Glutamatergic neuron (in vitro differentiated cells): ENCODE data around the gene SMAD7. TPM values are rescaled to one million over a fixed set of nuclear protein-coding genes. Genes with fewer than 3 reads are reported as not detected.

ENCODE experiments used
- DNase-seq: peaks from one replicate; pipeline ENCODE4 v3.0.0; 2022
- H3K27ac Mint-ChIP-seq: one replicate; pipeline ENCODE4 v1.8.0; 2020; ENCODE audit warnings: mild to moderate bottlenecking, mixed read lengths, inconsistent platforms; ENCODE audit not compliant: unreplicated experiment
- H3K27me3 Mint-ChIP-seq: one replicate; pipeline ENCODE4 v1.8.0; 2020; ENCODE audit warnings: mild to moderate bottlenecking, moderate library complexity, mixed read lengths, inconsistent platforms; ENCODE audit not compliant: unreplicated experiment
- H3K36me3 Mint-ChIP-seq: one replicate; pipeline ENCODE4 v1.8.0; 2020; ENCODE audit warnings: mild to moderate bottlenecking, mixed read lengths, inconsistent platforms; ENCODE audit not compliant: unreplicated experiment
- H3K4me1 Mint-ChIP-seq: one replicate; pipeline ENCODE4 v1.8.0; 2020; ENCODE audit warnings: mild to moderate bottlenecking, low read depth, mixed read lengths, inconsistent platforms; ENCODE audit not compliant: unreplicated experiment
- H3K4me3 Mint-ChIP-seq: one replicate; pipeline ENCODE4 v1.8.0; 2020; ENCODE audit warnings: mild to moderate bottlenecking, mixed read lengths, inconsistent platforms; ENCODE audit not compliant: unreplicated experiment
- H3K9me3 Mint-ChIP-seq: one replicate; pipeline ENCODE4 v1.8.0; 2020; ENCODE audit warnings: mild to moderate bottlenecking, moderate library complexity, mixed read lengths, inconsistent platforms; ENCODE audit not compliant: unreplicated experiment
- total RNA-seq: library from RNA; stranded (reverse); fragmentation: NEBNext Ultra II Directional; extraction: Animal tissue kit (Norgen Biotek cat#: 25700); gene quantifications from one replicate; pipeline ENCODE4 v1.2.1, GENCODE V29; 2021; ENCODE audit not compliant: unreplicated experiment
- TF ChIP-seq, protein P1 (sequence below): fragments of 200-600 bp; sonication (generic); IDR thresholded peaks from one replicate; pipeline ENCODE4 v1.5.0; 2021; ENCODE audit not compliant: partially characterized antibody, unreplicated experiment

SMAD7 gene
- total RNA-seq, 1 donor from 2014 or later: 10.8 TPM

GRCh38 chr18:48985161-48985560 is 34.4 kb upstream of the SMAD7 start:
- H3K27me3 Mint-ChIP-seq: peaks cover 1% of the 10 kb centered on the region
- H3K36me3 Mint-ChIP-seq: no peaks in the 10 kb centered on the region
- no peak overlapping the region for H3K27ac Mint-ChIP-seq
- H3K9me3 Mint-ChIP-seq: no peaks in the 10 kb centered on the region
- no peak overlapping the region for H3K4me3 Mint-ChIP-seq
- H3K4me1 Mint-ChIP-seq: peaks cover 7% of the 10 kb centered on the region
- DNase-seq: no peak
- TF ChIP-seq, protein P1, sequence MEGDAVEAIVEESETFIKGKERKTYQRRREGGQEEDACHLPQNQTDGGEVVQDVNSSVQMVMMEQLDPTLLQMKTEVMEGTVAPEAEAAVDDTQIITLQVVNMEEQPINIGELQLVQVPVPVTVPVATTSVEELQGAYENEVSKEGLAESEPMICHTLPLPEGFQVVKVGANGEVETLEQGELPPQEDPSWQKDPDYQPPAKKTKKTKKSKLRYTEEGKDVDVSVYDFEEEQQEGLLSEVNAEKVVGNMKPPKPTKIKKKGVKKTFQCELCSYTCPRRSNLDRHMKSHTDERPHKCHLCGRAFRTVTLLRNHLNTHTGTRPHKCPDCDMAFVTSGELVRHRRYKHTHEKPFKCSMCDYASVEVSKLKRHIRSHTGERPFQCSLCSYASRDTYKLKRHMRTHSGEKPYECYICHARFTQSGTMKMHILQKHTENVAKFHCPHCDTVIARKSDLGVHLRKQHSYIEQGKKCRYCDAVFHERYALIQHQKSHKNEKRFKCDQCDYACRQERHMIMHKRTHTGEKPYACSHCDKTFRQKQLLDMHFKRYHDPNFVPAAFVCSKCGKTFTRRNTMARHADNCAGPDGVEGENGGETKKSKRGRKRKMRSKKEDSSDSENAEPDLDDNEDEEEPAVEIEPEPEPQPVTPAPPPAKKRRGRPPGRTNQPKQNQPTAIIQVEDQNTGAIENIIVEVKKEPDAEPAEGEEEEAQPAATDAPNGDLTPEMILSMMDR: no peak

DNA sequence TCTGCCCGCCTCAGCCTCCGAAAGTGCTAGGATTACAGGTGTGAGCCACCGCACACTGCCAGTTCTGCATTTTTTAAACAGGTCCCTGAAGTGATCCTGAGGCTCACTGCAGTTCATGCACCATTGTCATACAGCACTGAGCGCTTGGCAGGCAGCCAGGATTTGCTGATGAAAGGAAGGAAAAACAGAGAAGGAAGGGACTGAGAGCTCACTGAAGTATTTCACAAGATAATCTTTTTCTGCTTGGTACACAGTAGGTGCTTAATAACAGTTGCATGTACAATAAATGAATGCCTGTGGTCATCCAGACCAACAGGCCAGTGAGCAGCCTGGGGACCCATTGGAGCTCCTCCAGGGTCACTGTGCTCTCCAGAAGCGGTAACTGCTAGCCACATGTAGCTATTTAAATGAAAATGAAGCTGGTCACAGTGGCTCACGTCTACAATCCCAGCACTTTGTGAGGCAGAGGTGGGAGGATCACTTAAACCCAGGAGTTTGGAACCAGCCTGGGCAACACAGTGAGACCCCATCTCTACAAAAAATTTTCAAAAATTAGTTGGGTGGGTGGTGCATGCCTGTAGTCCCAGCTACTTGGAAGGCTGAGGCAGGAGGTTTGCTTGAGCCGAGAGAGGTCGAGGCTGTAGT is 33.1 kb upstream of the SMAD7 start:
- Mint-ChIP-seq H3K27me3 (peaks cover 3% of the 10 kb centered on the region), H3K36me3 (no peaks in the 10 kb centered on the region), H3K9me3 (no peaks in the 10 kb centered on the region), H3K27ac (no peak overlapping the region), H3K4me1 (peaks cover 7% of the 10 kb centered on the region), H3K4me3 (no peak overlapping the region)
- peak; percentile 42 for DNase-seq
- TF ChIP-seq, protein P1: no peak

DNA sequence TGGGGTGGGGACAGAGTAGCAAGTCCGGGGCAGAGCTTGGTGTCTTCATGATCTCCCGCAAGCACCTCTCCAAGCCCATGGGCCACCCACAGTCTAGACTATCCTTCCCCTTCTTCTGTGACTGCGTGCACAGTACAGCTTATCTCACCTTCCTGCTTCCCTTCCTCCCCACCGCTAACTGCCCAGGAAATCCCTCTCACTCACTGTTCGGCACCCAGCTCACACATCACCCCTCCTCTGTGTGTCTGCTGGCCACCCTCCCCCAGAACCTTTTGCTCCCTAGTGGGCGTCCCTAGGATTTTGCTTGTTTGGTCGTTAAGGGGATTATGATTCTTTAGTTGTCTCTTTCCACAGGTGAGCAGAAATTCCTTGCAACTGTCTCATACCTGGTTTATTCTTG is 31.5 kb upstream of the SMAD7 start:
- no peak overlapping the region for H3K27ac Mint-ChIP-seq
- H3K36me3 Mint-ChIP-seq: no peaks in the 10 kb centered on the region

DNA sequence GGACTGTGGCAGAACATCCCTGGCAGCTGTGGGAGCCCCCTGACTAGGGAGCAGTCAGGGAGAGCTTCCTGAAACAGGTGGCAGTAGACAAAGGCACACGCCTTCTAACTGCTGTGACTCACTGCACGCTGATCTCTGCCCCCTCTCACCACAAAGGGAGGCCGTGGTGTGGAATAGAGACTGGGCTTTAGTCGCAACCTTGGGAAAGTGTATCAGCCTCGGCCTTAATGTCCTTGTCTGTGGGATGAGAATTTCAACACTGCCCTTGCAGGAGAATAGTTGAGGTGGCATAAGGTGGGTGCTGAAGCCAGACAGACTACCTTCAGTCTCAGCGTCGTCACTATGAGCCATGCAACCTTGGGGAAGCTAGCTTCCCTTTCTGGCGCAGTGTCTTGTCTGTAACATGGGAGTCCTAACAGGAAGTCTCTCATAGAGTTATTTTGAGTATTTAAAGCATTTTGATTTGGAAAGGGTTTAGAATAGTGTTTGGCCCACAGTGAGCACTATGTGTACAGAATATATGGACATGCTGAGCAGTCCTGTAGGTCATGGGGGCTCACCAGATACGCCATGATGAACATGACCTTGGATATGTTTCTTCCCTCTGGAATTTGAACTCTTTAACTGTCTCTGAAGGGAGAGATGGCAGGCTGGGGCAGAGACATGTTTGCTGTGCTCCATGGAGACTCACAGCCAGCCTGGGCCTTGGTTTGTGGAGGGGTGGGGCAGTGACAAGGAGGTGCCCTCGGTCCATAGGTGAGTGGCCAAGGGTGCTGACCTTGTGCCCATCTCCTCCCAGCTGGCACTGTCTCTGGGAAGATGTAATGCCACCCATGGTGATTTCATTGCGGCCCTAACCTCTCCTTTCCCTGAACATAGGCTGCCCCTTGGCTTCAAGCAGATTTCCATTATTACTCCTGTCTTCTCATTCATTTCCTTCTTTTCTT is 29.5 kb upstream of the SMAD7 start:
- Mint-ChIP-seq H3K27ac (no peak overlapping the region), H3K9me3 (peaks cover 1% of the 10 kb centered on the region)
- no peak for DNase-seq

More for the DNA sequence above, 31.5 kb upstream of the SMAD7 start:
- no peak for DNase-seq
- Mint-ChIP-seq H3K27me3 (peaks cover 3% of the 10 kb centered on the region), H3K9me3 (no peaks in the 10 kb centered on the region), H3K4me3 (no peak overlapping the region), H3K4me1 (peaks cover 7% of the 10 kb centered on the region)
- TF ChIP-seq, protein P1: no peak

More for the DNA sequence above, 29.5 kb upstream of the SMAD7 start:
- peaks cover 11% of the 10 kb centered on the region for H3K27me3 Mint-ChIP-seq
- no peak overlapping the region for H3K4me3 Mint-ChIP-seq
- peaks cover 7% of the 10 kb centered on the region for H3K4me1 Mint-ChIP-seq
- TF ChIP-seq, protein P1: no peak
- no peaks in the 10 kb centered on the region for H3K36me3 Mint-ChIP-seq
